Psoas muscle (tissue), 8 donors: ENCODE measurements around the gene GRID2IP. TPM values are rescaled to one million over a fixed set of nuclear protein-coding genes. Genes with fewer than 3 reads are reported as not detected.

Source experiments
- ATAC-seq, 4 donors: fragments of 200-7000 bp; cut with Tn5 transposase; one replicate each; pipeline ENCODE4 v1.9.1; 2020; ENCODE audit warnings: moderate library complexity in 3 of 4, mild to moderate bottlenecking in 2 of 4
- DNase-seq, 2 donors: peaks; one replicate each; pipeline ENCODE4 v3.0.0-alpha.2; 2020
- H3K27ac ChIP-seq: fragments of 200-600 bp; one replicate; pipeline ENCODE4 v1.8.0; 2022
- H3K27me3 ChIP-seq, 3 donors: fragments of 200-600 bp in 1 of 3; one replicate each; pipeline versions ENCODE4 v1.6.1 to v1.8.0; 2013 to 2022; ENCODE audit warnings: low read length in 2 of 3, mild to moderate bottlenecking in 2 of 3, moderate library complexity in 1 of 3; ENCODE audit not compliant: insufficient read depth in 3 of 3
- H3K36me3 ChIP-seq, 2 donors: fragments of 200-600 bp in 1 of 2; one replicate each; pipeline versions ENCODE4 v1.6.1 to v1.8.0; 2013 to 2022; ENCODE audit warnings: low read depth in 1 of 2, mild to moderate bottlenecking in 1 of 2, moderate library complexity in 1 of 2; ENCODE audit not compliant: insufficient read depth in 1 of 2
- H3K4me1 ChIP-seq: fragments of 200-600 bp; one replicate; pipeline ENCODE4 v1.8.0; 2022
- H3K4me3 ChIP-seq: fragments of 200-600 bp; one replicate; pipeline ENCODE4 v1.8.0; 2022; ENCODE audit warnings: mild to moderate bottlenecking
- H3K9me3 ChIP-seq: fragments of 200-600 bp; one replicate; pipeline ENCODE4 v1.8.0; 2022
- CTCF ChIP-seq: fragments of 200-600 bp; IDR thresholded peaks from one replicate; pipeline ENCODE4 v1.8.0; 2022; ENCODE audit warnings: antibody characterized with exemption
- WGBS, 3 donors: extraction: QIAGEN DNeasy Blood & Tissue Kit; methylation state at CpG; one replicate each; pipeline versions ENCODE4 v1.1.6 to v1.1.7; 2013; 5-methylcytosine and 5-hydroxymethylcytosine counted together
- intact Hi-C, 2 donors: fragments of 100-400 bp; cut with DNase I; formaldehyde crosslinking; loops; one replicate each; pipeline versions ENCODE4 v1.11.0 to v1.14.2; 2022
- polyA plus RNA-seq, 3 donors: library from polyadenylated mRNA; stranded (reverse); fragments of 200-250 nt; gene quantifications; one replicate each; pipeline ENCODE4 v1.2.3, GENCODE V29; 2013
- total RNA-seq, 4 donors: library from RNA; stranded (reverse); fragmentation: NEBNext Ultra II Directional in 2 of 4; extraction: Animal tissue kit (Norgen Biotek cat#: 25700) in 2 of 4; gene quantifications; one replicate each; pipeline versions ENCODE4 v1.2.1 to v1.2.4, GENCODE V29; 2021 to 2023
- donor health status: healthy with polysubstance abuse.
- donor health status: DM: no; HTN: no; CAD: no; lungs with moderate emphysema.
- donor health status: Bipolar disorder and iron deficiency.
- donor health status: healthy.
- donor health status: DM: yes; HTN: yes; CAD: no.
- donor health status: DM: no; HTN: no; CAD: no.
- donor health status: DM: no; HTN: no; CAD: no.
- donor health status: DM: yes; HTN: yes; CAD: no.

Gene GRID2IP
- total and polyA plus RNA-seq, 7 donors: 0.01 to 0.06 (median 0.03) TPM; not detected in 4

- intact Hi-C loops: no loop called here
- Histone ChIP-seq H3K4me1 (no peaks in the 10 kb centered on the region), H3K27me3 (peaks cover 0 to 2% (median 0%) of the 10 kb centered on the region in 3 donors), H3K9me3 (no peaks in the 10 kb centered on the region), H3K36me3 (no peaks in the 10 kb centered on the region), H3K4me3 (no peak overlapping the region), H3K27ac (no peak overlapping the region)
- no peak for ATAC-seq
- 72 to 77% (median 76%) methylated on average over 22 of the region's 22 CpGs for WGBS, 3 donors
- DNase-seq: no peak
- no peak for TF ChIP-seq CTCF
These were observed 5.7 kb downstream of the GRID2IP start for GRCh38 chr7:6545398-6546126.

DNA sequence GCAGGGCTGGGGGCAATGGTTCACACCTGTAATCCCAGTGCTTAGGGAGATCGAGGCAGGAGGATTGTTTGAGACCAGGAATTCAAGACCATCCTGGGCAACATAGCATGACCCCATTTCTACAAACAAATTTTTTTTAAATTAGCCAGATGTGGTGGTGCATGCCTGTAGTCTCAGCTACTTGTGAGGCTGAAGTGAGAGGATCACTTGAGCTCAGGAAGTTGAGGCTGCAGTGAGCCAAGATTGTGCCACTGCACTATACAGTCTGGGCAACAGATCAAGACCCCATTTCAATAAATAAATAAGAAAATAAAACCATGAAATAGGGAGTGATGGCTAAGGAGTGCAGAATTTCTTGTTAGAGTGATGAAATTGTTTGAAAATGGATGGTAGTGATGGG lies 8.9 kb downstream of the GRID2IP start:
- H3K27ac ChIP-seq: no peak overlapping the region
- no peaks in the 10 kb centered on the region for H3K4me1 ChIP-seq
- peaks cover 0 to 16% (median 4%) of the 10 kb centered on the region in 3 donors for H3K27me3 ChIP-seq
- no peak for ATAC-seq
- H3K4me3 ChIP-seq: no peak overlapping the region
- intact Hi-C loops: no loop called here
- 73 to 91% (median 91%) methylated on average over 1 of the region's 1 CpG for WGBS, 3 donors
- TF ChIP-seq CTCF: no peak
- no peaks in the 10 kb centered on the region for H3K36me3 ChIP-seq
- H3K9me3 ChIP-seq: no peaks in the 10 kb centered on the region
- no peak for DNase-seq

- H3K27me3 ChIP-seq: peaks cover 0 to 52% (median 22%) of the 10 kb centered on the region in 3 donors
- DNase-seq (no peak), ATAC-seq (no peak)
- no peaks in the 10 kb centered on the region for H3K36me3 ChIP-seq
- H3K4me1 ChIP-seq: no peaks in the 10 kb centered on the region
- no peak for TF ChIP-seq CTCF
- no peak overlapping the region for H3K27ac ChIP-seq
- H3K4me3 ChIP-seq: peak overlapping the region; percentile 28
- WGBS, 3 donors: 1 to 2% (median 1%) methylated on average over 45 to 56 of the region's 56 CpGs
- no peaks in the 10 kb centered on the region for H3K9me3 ChIP-seq
- intact Hi-C loops: no loop called here
These were observed 14.7 kb downstream of the GRID2IP start for GRCh38 chr7:6536262-6537260.

- intact Hi-C loops: no loop called here
- H3K4me3 ChIP-seq: no peak overlapping the region
- WGBS, 3 donors: 42 to 55% (median 50%) methylated on average over 12 of the region's 12 CpGs
- no peaks in the 10 kb centered on the region for H3K4me1 ChIP-seq
- no peak overlapping the region for H3K27ac ChIP-seq
- no peak for TF ChIP-seq CTCF
- no peaks in the 10 kb centered on the region for H3K36me3 ChIP-seq
- peaks cover 0 to 70% (median 30%) of the 10 kb centered on the region in 3 donors for H3K27me3 ChIP-seq
- no peak for ATAC-seq
- no peak for DNase-seq
- no peaks in the 10 kb centered on the region for H3K9me3 ChIP-seq
These were observed 17.3 kb downstream of the GRID2IP start for GRCh38 chr7:6533893-6534495.
